K562 (cell line): Measurements from ENCODE around the gene LRRC4C. TPM values are rescaled to one million over a fixed set of nuclear protein-coding genes. Genes with fewer than 3 reads are reported as not detected.

Experiments
- ATAC-seq: fragments of 200-7000 bp; cut with Tn5 transposase; 3 replicates; pipeline ENCODE4 v1.9.1; 2020; ENCODE audit warnings: moderate library complexity
- BruUV-seq: library from RNA; stranded (reverse); fragments of 400-500 nt; replicated peaks from 2 replicates; lab custom pipeline; 2021; lab: Mats Ljungman, UMichigan
- CTCF ChIA-PET: fragments of 300-600 bp; formaldehyde crosslinking; extraction: SDS; loops from one replicate; lab custom pipeline; 2021; ENCODE audit warnings: low intra/inter-chr PET ratio; lab: Yijun Ruan, JAX
- POLR2A ChIA-PET: fragments of 300-600, 350-650 bp; sonication (Branson Sonifier 250); formaldehyde crosslinking; extraction: SDS; loops from one replicate; lab custom pipeline; 2021; ENCODE audit warnings: antibody characterized with exemption, inconsistent platforms; lab: Yijun Ruan, JAX
- DNase-seq, 4 experiments: peaks; one replicate each; pipeline versions ENCODE4 v3.0.0 to v3.0.0-alpha.2; 2011 to 2018; ENCODE audit warnings: low spot score in 3 of 4, mixed read lengths in 3 of 4; ENCODE audit errors: extremely low read depth in 1 of 4
- FAIRE-seq: peaks from 2 replicates; lab custom pipeline; 2011; peaks lifted over from hg19 to GRCh38; lab: Jason Lieb, UNC
- H2AFZ ChIP-seq: 2 replicates; pipeline ENCODE4 v1.6.0; 2011; ENCODE audit warnings: low read depth, low read length, control low read depth, inconsistent platforms
- H3K27ac ChIP-seq: fragments of 200-600 bp; 3 replicates; pipeline ENCODE4 v1.8.0; 2011; ENCODE audit warnings: low read depth, mild to moderate bottlenecking, control low read depth, inconsistent platforms, low read length, moderate library complexity, mixed read lengths; ENCODE audit errors: extremely low read depth
- H3K27me3 ChIP-seq, 2 experiments: fragments of 300-600 bp in 1 of 2; 2 replicates in 1 of 2; 3 replicates in 1 of 2; pipeline versions ENCODE4 v1.6.0 to v1.8.0; 2011; ENCODE audit warnings: inconsistent platforms in 2 of 2, low read length in 2 of 2, mild to moderate bottlenecking in 1 of 2, mixed read lengths in 1 of 2, moderate library complexity in 1 of 2; ENCODE audit not compliant: control insufficient read depth in 2 of 2, insufficient read depth in 2 of 2
- H3K36me3 ChIP-seq: fragments of 300-600 bp; 3 replicates; pipeline ENCODE4 v1.8.0; 2011; ENCODE audit warnings: mild to moderate bottlenecking, low read length, inconsistent platforms; ENCODE audit not compliant: control insufficient read depth, insufficient read depth
- H3K4me1 ChIP-seq, 2 experiments: fragments of 200-600 bp in 1 of 2; replicated peaks in 1 of 2; 2 replicates in 1 of 2; 3 replicates in 1 of 2; pipeline versions ENCODE4 v1.5.1 to v1.8.0; 2011; ENCODE audit warnings: inconsistent platforms in 2 of 2, low read length in 2 of 2, mild to moderate bottlenecking in 1 of 2, mixed read lengths in 1 of 2, moderate library complexity in 1 of 2; ENCODE audit not compliant: control insufficient read depth in 2 of 2, insufficient read depth in 2 of 2
- H3K4me2 ChIP-seq: 2 replicates; pipeline ENCODE4 v1.6.1; 2011; ENCODE audit warnings: low read length, control low read depth, inconsistent platforms, mixed read lengths; ENCODE audit not compliant: insufficient read depth
- H3K4me3 ChIP-seq: fragments of 200-600 bp; sonication (generic), shearing (Covaris generic); 2 replicates; pipeline ENCODE4 v1.5.1; 2016; ENCODE audit warnings: control low read depth, inconsistent platforms
- H3K79me2 ChIP-seq: fragments of 200-600 bp; 3 replicates; pipeline ENCODE4 v1.8.0; 2011; ENCODE audit warnings: low read length, inconsistent platforms; ENCODE audit not compliant: control insufficient read depth, insufficient read depth
- H3K9ac ChIP-seq, 2 experiments: 2 replicates each; pipeline versions ENCODE4 v1.6.0 to v1.6.1; 2011; ENCODE audit warnings: low read depth in 2 of 2, low read length in 2 of 2, control low read depth in 1 of 2, inconsistent platforms in 1 of 2, mild to moderate bottlenecking in 1 of 2, mixed read lengths in 1 of 2; ENCODE audit not compliant: insufficient read depth in 1 of 2
- H3K9me1 ChIP-seq: one replicate; pipeline ENCODE4 v1.6.0; 2011; ENCODE audit warnings: inconsistent platforms, mild to moderate bottlenecking, low read length, moderate library complexity; ENCODE audit not compliant: control insufficient read depth, insufficient read depth
- H3K9me3 ChIP-seq: replicated peaks from 2 replicates; pipeline ENCODE4 v1.5.1; 2011; ENCODE audit warnings: low read depth, low read length, inconsistent platforms; ENCODE audit not compliant: control insufficient read depth, insufficient read depth
- H4K20me1 ChIP-seq: replicated peaks from 2 replicates; pipeline ENCODE4 v1.6.1; 2011; ENCODE audit warnings: low read length, inconsistent platforms, mixed read lengths; ENCODE audit not compliant: control insufficient read depth, insufficient read depth
- BRD4 ChIP-seq: fragments of 200-600 bp; sonication (generic); IDR thresholded peaks from 2 replicates; pipeline ENCODE4 v1.6.1; 2017; ENCODE audit warnings: inconsistent platforms
- CCNT2 ChIP-seq: IDR thresholded peaks from 2 replicates; pipeline ENCODE4 v1.6.1; 2011; ENCODE audit warnings: borderline replicate concordance, low read depth, mild to moderate bottlenecking, moderate library complexity, mixed read lengths, low read length; ENCODE audit not compliant: insufficient read length; ENCODE audit errors: extremely low read depth
- GABPA ChIP-seq: fragments of 200-800 bp; sonication (Bioruptor generic); conservative IDR thresholded peaks from 2 replicates; pipeline ENCODE4 v1.6.1; 2016; ENCODE audit warnings: low read depth, missing genetic modification characterization, missing compliant biosample characterization
- NEUROD1 ChIP-seq: fragments of 150-350 bp; IDR thresholded peaks from 2 replicates; pipeline ENCODE4 v1.6.1; 2014; ENCODE audit warnings: borderline replicate concordance, low read length, low read depth; ENCODE audit not compliant: partially characterized antibody
- YY1 ChIP-seq, 3 experiments: IDR thresholded peaks; 2 replicates each; pipeline ENCODE4 v1.6.1; 2011; ENCODE audit warnings: low read length in 2 of 3, mild to moderate bottlenecking in 2 of 3, moderate library complexity in 2 of 3, borderline replicate concordance in 1 of 3, control low read depth in 1 of 3, low read depth in 1 of 3; ENCODE audit not compliant: insufficient read depth in 3 of 3, insufficient replicate concordance in 2 of 3, control insufficient read depth in 1 of 3, insufficient read length in 1 of 3; ENCODE audit errors: extremely low read depth in 1 of 3
- ZNF23 ChIP-seq: fragments of 250-450 bp; sonication (Bioruptor Pico); IDR thresholded peaks from 2 replicates; pipeline ENCODE4 v1.4.0; 2020; ENCODE audit warnings: mild to moderate bottlenecking
- ZZZ3 ChIP-seq: fragments of 450-650 bp; IDR thresholded peaks from 2 replicates; pipeline ENCODE4 v1.6.1; 2016; ENCODE audit warnings: antibody characterized with exemption, mild to moderate bottlenecking, moderate library complexity
- in situ Hi-C: fragments of 300-500 bp; cut with MboI; formaldehyde crosslinking; loops from 4 replicates; pipeline ENCODE4 v1.15.0; 2018; ENCODE audit warnings: inconsistent platforms, mixed read lengths
- intact Hi-C: fragments of 100-400 bp; cut with micrococcal nuclease; formaldehyde crosslinking; loops from 2 replicates; pipeline ENCODE4 v1.14.2; 2022
- polyA plus RNA-seq, 8 experiments: library from polyadenylated mRNA; depleted of rRNA in 4 of 8; stranded (reverse) in 5 of 8; unstranded in 3 of 8; fragments of >200 nt; fragmentation: Nextera tagmentation in 2 of 8; fragmentation: Illumina TruSeq in 1 of 8; extraction: Ambion mirVana in 2 of 8; extraction: Trizol in 1 of 8; gene quantifications; 2 replicates each; pipeline versions ENCODE4 v1.2.1 to v1.2.3, GENCODE V29; 2011 to 2014; ENCODE audit warnings: inconsistent platforms in 1 of 8, missing spikeins in 1 of 8
- total RNA-seq, 7 experiments: library from RNA; depleted of rRNA in 6 of 7; stranded (reverse); fragments of >200 nt in 6 of 7; fragmentation: Illumina TruSeq in 2 of 7; extraction: Trizol in 2 of 7; gene quantifications; 2 replicates each; pipeline versions ENCODE4 v1.2.1 to v1.2.3, GENCODE V29; 2011 to 2021; ENCODE audit warnings: low replicate concordance in 1 of 7
- TF ChIP-seq, protein P1 (sequence below), 2 experiments: fragments of 450-650 bp; formaldehyde crosslinking in 1 of 2; IDR thresholded peaks; 2 replicates each; pipeline versions ENCODE4 v1.4.0 to v1.6.1; 2014 to 2020; ENCODE audit warnings: mild to moderate bottlenecking in 2 of 2, borderline replicate concordance in 1 of 2, low read depth in 1 of 2
- TF ChIP-seq, protein P2 (sequence below): fragments of 450-650 bp; IDR thresholded peaks from 2 replicates; pipeline ENCODE4 v1.6.1; 2017; ENCODE audit warnings: mild to moderate bottlenecking, moderate library complexity
- TF ChIP-seq, protein P3 (sequence below): sonication (generic); formaldehyde crosslinking; IDR thresholded peaks from 2 replicates; pipeline ENCODE4 v1.5.0; 2020; ENCODE audit warnings: missing genetic modification reagents

Gene LRRC4C
- total and polyA plus RNA-seq, 9 of the 15 experiments (the other 6 are each of a cell fraction or from before 2014, with no cell fraction given): not detected

DNA sequence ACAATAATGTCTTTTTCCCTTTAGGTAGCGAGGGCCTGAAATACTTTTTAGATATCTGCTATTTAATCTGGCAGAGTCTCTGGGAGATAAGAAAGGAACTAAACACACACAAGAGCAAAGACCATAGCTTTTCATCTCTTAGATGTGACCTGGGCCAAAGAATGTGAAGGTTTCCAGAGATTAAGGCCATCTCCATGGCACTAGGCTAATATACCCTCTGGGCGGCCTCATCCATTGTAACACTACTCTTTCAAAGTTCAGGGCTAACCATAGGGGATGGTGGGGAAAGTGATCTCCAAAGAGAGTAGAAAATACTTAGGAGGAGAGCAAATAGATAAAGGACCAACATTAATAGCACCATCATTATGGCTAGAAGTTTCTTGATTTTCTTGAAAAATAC, 326.4 kb downstream of the LRRC4C start (continued):
- TF ChIP-seq, protein P1, sequence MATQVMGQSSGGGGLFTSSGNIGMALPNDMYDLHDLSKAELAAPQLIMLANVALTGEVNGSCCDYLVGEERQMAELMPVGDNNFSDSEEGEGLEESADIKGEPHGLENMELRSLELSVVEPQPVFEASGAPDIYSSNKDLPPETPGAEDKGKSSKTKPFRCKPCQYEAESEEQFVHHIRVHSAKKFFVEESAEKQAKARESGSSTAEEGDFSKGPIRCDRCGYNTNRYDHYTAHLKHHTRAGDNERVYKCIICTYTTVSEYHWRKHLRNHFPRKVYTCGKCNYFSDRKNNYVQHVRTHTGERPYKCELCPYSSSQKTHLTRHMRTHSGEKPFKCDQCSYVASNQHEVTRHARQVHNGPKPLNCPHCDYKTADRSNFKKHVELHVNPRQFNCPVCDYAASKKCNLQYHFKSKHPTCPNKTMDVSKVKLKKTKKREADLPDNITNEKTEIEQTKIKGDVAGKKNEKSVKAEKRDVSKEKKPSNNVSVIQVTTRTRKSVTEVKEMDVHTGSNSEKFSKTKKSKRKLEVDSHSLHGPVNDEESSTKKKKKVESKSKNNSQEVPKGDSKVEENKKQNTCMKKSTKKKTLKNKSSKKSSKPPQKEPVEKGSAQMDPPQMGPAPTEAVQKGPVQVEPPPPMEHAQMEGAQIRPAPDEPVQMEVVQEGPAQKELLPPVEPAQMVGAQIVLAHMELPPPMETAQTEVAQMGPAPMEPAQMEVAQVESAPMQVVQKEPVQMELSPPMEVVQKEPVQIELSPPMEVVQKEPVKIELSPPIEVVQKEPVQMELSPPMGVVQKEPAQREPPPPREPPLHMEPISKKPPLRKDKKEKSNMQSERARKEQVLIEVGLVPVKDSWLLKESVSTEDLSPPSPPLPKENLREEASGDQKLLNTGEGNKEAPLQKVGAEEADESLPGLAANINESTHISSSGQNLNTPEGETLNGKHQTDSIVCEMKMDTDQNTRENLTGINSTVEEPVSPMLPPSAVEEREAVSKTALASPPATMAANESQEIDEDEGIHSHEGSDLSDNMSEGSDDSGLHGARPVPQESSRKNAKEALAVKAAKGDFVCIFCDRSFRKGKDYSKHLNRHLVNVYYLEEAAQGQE (IDR thresholded peaks at IDR 0.05; ENCODE audit: borderline replicate concordance): no peak
- TF ChIP-seq, protein P1 (CRISPR knock-in tag; IDR thresholded peaks at IDR 0.05; ENCODE audit: low read depth): no peak

DNA sequence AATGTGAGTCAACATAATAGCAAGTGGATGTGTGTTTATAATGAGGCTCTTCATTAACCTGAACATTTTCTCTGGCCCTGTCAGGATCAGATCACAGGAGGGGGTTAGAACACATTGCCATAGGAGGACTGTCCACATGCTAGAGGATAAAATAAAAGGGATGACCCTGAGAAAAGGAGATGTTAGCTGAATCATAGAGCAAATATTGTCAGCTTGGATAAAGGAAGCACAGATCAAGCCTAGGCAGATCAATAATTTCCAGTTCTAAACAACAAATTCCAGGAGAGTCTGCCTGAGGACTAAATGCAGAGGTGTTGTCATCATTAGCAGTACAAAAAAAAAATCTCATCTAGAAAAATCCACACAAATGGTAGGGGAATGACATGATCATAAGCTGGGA, 337.9 kb downstream of the LRRC4C start:
- BruUV-seq: no TSS peak
- Histone ChIP-seq H4K20me1 (no peaks in the 10 kb centered on the region), H3K4me1 (no peaks in the 10 kb centered on the region), H3K27me3 (no peaks in the 10 kb centered on the region), H3K9me3 (no peaks in the 10 kb centered on the region), H3K36me3 (no peaks in the 10 kb centered on the region), H2AFZ (no peak overlapping the region), H3K27ac (no peak overlapping the region), H3K79me2 (no peaks in the 10 kb centered on the region), H3K9me1 (no peaks in the 10 kb centered on the region), H3K4me3 (no peak overlapping the region), H3K4me2 (no peak overlapping the region), H3K9ac (no peak overlapping the region)
- DNase-seq: no peak
- intact Hi-C loops (no loop called here), in situ Hi-C loops (no loop called here)
- no peak for ATAC-seq
- no peak for FAIRE-seq
- POLR2A ChIA-PET: no interaction called here
- CTCF ChIA-PET: no interaction called here
- TF ChIP-seq GABPA (tag) (no peak), YY1 (IDR thresholded peaks at IDR 0.05; ENCODE audit: borderline replicate concordance in 1 of 3, control insufficient read depth in 1 of 3, extremely low read depth in 1 of 3, insufficient read depth in 3 of 3, insufficient read length in 1 of 3, insufficient replicate concordance in 2 of 3, low read depth in 1 of 3, low read length in 2 of 3) (no peak), ZZZ3 (no peak), BRD4 (no peak), CCNT2 (no peak), ZNF23 (CRISPR knock-in tag) (no peak), NEUROD1 (no peak)
- TF ChIP-seq, protein P2, sequence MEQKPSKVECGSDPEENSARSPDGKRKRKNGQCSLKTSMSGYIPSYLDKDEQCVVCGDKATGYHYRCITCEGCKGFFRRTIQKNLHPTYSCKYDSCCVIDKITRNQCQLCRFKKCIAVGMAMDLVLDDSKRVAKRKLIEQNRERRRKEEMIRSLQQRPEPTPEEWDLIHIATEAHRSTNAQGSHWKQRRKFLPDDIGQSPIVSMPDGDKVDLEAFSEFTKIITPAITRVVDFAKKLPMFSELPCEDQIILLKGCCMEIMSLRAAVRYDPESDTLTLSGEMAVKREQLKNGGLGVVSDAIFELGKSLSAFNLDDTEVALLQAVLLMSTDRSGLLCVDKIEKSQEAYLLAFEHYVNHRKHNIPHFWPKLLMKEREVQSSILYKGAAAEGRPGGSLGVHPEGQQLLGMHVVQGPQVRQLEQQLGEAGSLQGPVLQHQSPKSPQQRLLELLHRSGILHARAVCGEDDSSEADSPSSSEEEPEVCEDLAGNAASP: no peak
- TF ChIP-seq, protein P3, sequence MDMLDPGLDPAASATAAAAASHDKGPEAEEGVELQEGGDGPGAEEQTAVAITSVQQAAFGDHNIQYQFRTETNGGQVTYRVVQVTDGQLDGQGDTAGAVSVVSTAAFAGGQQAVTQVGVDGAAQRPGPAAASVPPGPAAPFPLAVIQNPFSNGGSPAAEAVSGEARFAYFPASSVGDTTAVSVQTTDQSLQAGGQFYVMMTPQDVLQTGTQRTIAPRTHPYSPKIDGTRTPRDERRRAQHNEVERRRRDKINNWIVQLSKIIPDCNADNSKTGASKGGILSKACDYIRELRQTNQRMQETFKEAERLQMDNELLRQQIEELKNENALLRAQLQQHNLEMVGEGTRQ (CRISPR knock-in tag): no peak
